NCI-H2196 treated with DMSO at 0.1 percent for 48 hours (cell line): ENCODE results near the gene SSRP1.
"Not testable (repeated sequence)": the region's sequence is repeated elsewhere in the genome, so short reads cannot be mapped to it uniquely, and the experiment has no call there.

Experiments
- DNase-seq: peaks from one replicate; lab custom pipeline; 2025; ENCODE audit not compliant: unreplicated experiment; lab: John Stamatoyannopoulos, UW

SSRP1 gene, protein sequence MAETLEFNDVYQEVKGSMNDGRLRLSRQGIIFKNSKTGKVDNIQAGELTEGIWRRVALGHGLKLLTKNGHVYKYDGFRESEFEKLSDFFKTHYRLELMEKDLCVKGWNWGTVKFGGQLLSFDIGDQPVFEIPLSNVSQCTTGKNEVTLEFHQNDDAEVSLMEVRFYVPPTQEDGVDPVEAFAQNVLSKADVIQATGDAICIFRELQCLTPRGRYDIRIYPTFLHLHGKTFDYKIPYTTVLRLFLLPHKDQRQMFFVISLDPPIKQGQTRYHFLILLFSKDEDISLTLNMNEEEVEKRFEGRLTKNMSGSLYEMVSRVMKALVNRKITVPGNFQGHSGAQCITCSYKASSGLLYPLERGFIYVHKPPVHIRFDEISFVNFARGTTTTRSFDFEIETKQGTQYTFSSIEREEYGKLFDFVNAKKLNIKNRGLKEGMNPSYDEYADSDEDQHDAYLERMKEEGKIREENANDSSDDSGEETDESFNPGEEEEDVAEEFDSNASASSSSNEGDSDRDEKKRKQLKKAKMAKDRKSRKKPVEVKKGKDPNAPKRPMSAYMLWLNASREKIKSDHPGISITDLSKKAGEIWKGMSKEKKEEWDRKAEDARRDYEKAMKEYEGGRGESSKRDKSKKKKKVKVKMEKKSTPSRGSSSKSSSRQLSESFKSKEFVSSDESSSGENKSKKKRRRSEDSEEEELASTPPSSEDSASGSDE

GRCh38 chr11:57335343-57336110, at the start of gene SSRP1:
Gene SSRP1 (minus strand): TSS chr11:57335892. CDS start chr11:57335121, 771 bp downstream.
- DNase-seq = peak; percentile 85

- DNase-seq = no peak
These were observed 45.3 kb upstream of the SSRP1 start, which contains the start of gene PRG3 for GRCh38 chr11:57380975-57381374. Gene PRG3 (minus strand): TSS chr11:57381150. CDS start chr11:57380708, 442 bp downstream.

DNA sequence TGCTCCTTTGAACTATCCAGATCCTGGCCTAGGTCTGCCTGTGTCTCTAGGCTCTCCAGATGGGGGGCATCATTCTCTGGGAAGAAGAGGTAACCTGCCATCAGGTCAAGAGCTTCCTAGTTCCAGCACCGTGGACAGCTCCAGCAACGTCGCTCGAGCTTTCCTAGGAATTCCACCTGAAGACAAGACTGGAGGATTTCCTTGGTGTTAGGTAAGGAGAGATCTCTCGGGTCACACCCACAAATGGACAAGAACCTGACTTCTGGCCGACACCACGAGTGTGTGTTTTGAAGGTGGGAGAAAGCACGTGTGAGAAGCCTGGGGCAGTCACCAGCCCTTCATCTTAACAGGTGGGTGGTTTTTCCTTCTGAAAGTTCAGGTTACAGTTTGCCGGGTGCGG, 44.0 kb upstream of the SSRP1 start:
- DNase-seq = no peak

DNA sequence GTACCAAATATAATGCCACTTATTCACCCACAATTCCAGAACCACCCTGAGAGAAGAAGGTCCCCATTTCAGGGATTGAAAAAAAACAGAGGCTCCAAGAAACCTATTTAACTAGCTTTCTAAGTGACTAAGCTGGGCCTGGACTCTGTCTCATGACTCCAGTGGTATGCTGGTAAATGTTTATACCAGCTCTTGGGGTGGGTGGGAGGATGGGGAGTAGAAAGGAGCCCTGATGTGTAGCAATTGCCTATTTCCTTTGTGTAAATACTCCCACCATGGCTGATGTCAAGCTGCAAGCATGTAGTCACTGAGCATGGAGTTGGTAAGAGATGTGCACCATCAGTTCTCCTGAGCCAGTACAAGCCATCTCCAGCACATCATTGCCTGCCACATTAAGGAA, 42.5 kb upstream of the SSRP1 start:
- DNase-seq = no peak

DNA sequence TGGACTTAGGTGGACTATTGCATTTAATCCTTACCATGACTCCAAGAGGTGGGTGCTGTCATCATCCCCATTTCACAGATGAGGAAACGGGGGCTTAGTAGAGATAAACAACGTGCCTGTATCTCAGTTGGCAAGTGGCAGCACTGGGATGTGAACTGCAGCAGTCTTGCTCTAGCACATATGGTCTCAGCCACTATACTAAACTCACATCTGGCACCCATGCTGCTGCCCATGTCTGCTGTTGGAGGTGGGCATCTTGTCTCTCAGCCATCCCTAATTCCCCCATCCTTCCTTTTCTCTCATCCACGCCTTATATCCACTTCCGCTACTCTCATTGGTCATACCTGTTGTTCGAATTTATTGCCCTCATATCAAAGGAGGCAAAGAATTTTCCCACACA, 41.4 kb upstream of the SSRP1 start:
- DNase-seq = no peak

DNA sequence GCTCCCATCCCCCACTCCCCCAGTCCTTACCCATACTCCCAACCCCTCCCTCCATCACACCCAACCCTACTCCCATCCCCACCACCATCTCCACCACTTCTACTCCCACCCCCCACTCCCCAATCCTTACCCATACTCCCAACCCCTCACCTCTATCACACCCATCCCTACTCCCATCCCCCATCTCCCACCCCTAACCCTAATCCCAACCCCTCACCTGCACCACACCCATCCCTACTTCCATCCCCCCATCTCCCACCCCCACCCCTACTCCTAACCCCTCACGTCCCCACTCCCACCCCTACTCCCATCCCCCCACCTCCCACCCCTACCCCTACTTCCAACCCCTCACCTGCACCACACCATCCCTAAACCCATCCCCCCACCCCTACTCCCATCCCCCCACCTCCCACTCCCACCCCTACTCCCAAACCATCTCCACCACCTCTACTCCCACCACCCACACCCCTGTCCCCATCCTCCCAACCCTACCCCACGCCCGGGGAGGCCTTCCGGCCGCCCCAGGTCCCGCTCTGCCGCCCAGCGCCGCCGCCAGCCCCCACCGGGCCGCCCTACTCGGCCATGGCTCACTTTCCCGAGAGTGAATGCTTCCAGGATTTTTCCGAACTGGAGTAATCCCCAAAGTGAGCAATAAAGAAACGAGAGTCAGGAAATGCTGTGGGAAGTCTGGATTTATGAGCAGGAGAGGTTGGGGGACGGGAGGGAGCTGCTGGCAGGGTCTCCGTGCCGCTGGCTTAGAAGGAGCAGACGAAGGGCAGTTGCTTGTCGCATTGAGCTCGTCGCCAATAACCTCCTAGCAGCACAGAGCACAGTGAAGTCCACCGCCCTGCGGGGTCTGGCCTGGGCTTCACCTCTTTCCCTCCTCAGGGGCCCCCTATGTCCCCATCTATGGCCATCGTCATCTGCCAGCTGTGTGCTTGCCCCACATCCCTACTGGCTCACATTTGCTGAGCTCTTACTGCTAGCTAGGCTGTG, 40.7 kb upstream of the SSRP1 start:
- DNase-seq = no peak

DNA sequence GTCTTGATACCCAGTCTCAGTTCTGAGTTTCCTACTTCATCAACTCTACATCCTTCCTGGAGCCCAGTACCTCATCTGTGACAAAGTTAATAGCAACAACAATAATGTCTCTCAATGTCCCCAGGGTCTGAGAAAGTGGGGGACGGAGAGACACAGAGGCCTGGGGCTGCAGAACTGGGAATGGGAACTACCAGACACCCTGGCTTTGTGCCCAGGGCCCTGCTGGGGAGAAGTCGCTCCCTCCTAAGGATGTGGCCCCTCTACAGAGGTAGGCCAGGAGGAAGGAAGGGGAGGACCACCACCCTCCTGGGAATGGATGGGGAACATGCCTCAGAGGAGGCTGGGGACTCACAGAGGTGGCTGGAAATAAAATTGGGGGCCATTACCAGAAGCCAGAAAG, 39.8 kb upstream of the SSRP1 start:
- no peak for DNase-seq

DNA sequence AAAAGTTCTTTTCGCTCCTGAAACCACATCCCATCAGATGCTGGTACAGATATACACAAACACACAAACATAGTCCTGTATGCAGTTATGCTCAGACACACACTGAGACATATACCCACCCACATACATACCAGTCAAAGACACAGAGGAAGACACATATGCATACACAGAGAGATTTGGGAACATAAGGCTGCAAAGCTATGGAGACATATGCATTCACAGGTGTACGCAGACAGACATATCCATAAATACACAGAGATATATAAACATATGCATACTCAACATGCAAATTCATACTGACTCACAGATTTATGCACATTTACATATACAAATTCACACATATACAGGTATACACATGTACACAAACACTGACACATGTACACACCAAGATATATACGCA, 39.3 kb upstream of the SSRP1 start:
- no peak for DNase-seq

DNA sequence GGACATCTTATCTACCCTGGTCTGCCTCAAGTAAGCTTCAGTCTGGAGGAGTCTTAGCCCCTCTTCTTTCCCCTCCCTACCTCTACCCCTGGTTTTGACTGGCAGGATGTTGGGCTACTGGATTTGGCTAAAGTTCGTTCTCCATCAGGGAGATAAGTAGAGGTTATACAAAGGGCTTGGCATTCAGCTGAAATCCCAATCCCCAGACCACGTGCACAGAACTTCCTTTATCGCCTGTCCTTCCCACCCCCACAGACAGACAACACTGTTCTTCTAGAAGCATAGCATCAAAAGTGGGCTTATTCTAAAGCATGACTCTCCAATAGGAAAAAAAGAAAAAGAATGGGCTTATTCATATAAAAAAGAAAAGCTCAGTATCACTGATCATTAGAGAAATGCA, 37.5 kb upstream of the SSRP1 start:
- no peak for DNase-seq

- DNase-seq = no peak
These were observed 35.2 kb upstream of the SSRP1 start for GRCh38 chr11:57370941-57371340.

DNA sequence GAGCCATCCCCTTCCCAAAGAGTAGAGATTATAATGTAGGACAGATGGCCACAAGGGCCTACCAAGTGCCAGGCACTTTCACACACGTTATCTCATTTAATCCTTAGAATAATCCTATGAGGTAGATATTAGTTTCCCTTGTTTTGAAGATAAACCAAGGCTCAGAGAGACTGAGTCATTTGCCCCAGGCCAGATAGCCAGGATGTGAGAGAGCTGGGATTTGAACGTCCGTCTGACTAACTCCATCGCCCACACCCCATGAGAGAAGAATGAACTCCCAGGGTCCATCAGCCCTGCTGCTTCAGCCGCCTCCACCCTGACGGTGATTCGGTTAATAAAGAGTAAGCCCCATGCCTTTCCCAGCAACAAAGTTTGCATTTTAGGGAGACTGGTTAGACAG, 34.6 kb upstream of the SSRP1 start:
- DNase-seq = no peak

- no peak for DNase-seq
These were observed 33.1 kb upstream of the SSRP1 start for GRCh38 chr11:57368845-57369232.

GRCh38 chr11:57368106-57368844, 32.6 kb upstream of the SSRP1 start:
- peak; percentile 16 for DNase-seq

DNA sequence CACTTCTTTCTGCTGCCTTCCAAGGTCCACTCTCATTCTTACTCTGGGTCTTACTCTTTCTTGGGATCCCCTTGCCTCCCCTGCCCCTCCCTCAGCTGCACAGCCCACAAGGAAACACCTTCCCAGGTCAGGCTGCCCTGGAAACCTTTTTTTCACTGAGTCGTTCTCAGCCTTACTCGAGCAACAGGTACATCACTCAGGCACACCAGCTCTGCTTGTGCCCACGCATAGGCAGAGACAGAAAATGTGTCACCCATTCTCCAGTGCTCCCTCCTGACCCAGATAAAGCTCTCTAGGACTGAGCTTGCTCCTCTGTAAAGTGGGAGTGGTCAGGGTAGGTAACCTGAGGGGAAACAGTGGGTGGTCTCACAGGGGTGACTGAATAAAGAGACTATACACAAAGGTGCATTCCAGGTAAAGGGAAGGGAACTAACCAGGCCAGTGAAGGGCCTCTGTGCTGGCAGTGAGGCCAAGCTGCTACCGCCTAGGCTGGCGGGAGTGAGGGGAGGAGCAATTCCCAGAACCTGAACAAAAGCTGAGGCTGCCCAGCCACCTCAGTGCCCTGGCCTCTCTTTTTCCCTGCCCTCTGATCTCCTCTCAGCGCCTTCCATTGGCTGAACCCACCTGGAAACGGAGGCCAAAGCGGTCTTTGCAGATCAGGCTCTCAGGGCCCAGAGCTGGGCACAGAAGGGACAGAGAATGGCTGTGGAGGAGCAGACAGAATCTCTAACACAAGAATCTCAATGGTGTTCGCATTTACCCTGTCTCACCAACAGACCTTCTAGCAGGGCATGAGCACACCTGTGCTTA, 29.4 kb upstream of the SSRP1 start:
- DNase-seq = no peak

GRCh38 chr11:57363131-57364080, 27.7 kb upstream of the SSRP1 start:
- no peak for DNase-seq

DNA sequence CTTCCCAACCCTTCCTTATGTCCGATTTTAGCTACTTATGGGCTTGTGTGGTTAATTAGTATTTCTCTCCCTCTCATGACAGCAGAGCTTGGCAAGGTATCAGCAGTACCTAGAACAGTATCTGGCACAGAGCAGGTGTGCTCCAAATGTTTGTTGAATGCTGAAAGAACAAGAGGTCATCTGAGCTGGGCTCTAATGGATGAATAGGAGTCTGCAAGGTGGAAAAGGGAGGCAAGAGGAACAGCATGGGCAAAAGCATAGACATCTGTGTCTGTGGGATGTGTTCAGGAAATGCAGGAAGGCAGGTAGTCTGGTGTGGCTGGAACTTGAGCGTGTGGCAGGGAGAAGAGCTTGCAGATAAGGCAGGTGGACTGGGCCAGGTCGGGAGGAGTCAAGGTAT, 26.2 kb upstream of the SSRP1 start:
- DNase-seq = no peak

DNA sequence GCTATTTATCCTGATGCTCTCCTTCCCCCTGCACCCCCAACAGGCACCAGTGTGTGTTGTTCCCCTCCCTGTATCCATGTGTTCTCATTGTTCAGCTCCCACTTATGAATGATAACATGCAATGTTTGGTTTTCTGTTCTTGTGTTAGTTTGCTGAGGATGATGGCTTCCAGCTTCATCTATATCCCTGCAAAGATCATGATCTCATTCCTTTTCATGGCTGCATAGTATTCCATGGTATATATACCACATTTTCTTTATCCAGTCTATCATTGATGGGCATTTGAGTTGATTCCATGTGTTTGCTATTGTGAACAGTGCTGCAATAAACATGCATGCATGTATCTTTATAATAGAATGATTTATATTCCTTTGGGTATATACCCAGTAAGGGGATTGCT, 25.7 kb upstream of the SSRP1 start:
- not testable (repeated sequence) for DNase-seq

- DNase-seq = no peak
These were observed 25.3 kb upstream of the SSRP1 start for GRCh38 chr11:57360991-57361390.
